HL-60/S4 treated with retinoic acid at 250 ng/mL for 4 days and 3 days (cell line): ENCODE measurements around the gene DMC1.

Experiments used
- in situ Hi-C: fragments of 300-500 bp; cut with MboI; formaldehyde crosslinking; loops from 2 replicates; pipeline ENCODE4 v1.7.0; 2022; ENCODE audit warnings: low sequenced_read_pairs

Gene DMC1

DNA sequence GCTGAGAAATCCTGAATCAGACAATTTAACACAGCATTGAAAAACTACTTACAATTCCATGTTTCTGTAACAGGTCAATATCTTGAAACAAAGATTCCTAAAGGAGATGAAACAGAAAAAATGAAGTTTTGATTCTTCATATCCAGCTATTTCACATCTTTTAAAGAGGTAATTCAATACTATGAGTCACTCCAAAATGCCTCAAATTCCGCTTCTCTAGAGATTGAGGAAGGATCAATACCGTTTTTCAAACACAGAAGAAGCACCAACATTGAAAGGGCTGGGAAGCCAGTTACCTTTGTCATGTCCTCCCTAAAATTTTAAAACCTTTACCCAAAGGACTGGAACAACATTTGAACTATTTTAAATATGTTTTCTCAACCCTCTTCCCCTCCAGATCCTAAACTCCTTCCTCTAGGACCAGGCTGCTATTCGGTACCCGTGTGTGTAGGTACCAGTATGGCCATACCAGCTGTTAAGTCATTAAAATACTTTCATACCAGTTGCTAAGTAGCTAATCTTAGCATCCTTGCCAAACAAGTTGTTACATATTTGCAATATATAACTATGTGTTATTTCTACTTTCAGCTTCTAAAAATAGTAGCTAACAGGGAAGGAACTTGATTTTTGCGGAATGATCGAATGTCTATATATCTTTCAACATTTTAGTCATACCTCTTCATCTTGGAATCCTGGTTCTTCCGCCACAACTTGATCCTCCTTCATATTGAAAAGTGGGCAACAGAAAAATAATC lies 2.3 kb downstream of the DMC1 start:
- in situ Hi-C loops: no loop called here

DNA sequence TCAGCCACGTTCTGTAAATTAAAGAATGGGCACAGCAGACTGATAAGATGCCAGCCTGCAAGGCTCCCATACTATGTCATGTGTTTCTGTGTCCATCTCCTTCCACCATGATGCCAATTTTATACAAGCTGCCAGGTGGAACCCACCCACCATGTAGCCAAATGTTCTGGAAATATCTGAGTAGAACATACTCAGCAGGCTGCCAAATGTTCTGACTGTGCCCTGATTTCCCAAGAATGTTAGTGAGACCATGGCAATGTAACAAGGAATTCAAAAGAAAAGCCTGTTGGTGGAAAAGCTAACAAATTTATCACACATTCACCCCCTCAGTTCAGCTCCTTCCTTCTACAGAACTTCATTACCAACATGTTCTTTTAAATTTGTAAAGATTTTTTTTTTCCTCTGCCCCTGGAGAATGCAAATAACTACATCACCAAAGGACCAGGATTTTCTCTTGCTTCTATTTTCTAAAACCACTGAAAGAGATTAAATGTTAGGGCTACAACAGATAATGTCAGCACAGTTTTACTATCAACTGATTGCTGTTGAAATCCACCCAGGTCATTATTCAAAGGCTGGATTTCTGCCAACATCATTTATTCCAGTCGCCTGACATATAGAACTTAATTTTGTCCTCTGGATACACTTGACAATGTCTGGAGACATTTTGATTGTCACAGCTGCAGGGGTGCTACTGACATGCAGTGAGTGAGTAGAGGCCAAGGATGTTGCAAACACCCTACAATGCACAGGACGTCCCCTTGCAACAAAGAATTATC lies 3.1 kb downstream of the DMC1 start:
- in situ Hi-C loops: no loop called here

DNA sequence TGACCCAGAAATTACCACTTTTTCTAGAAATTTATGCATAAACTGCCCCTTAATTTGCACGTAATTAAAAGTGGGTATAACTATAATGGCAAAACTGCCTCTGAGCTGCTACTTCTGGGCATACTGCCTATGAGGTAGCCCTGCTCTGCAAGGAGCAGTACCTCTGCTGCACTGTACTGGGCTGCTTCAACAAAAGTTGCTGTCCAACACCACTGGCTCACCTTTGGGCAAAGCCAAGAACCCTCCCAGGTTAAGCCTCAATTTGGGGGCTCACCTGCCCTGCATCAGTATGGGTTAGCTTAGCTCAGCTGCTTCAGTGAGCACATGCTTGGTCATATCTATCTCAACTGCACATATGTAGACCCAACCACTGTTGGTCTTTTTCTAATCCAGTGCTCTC lies 4.5 kb downstream of the DMC1 start:
- in situ Hi-C loops: no loop called here

DNA sequence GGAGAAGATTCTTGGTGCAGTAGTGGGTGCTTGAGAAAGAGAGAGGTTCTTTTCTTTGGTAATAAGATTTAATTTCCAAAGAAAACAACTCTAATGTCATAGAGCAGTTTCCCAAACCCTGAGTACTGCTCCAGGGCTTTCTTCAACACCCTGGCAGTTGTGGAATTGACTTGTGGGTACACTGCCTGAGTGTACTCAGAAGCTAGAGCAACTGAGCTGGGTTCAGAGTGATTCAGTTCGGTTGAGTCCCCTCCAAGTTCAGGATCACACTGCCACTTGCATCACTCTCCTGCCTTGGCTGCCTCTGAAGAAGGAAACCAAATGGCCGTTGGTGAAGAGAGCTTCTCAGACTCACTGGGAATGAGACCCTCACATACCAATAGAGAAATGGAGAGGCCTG lies 5.3 kb downstream of the DMC1 start:
- in situ Hi-C loops: no loop called here

DNA sequence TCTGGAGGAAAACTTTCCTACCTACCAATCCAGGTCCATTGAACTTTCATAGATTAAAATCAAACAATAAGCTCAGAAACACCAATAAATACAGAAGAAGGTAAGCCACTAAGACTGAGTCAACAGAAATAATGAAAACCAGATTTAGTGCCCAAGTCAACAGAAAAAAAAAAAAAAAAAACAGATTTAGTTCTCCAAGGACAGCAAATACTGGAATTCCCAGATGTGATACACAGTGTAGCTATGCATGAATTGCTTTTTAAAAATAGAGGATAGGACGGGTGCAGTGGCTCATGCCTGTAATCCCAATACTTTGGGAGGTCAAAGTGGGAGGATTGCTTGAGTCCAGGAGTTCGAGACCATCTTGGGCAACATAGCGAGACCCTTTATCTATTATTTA lies 15.7 kb downstream of the DMC1 start:
- in situ Hi-C loops: no loop called here

DNA sequence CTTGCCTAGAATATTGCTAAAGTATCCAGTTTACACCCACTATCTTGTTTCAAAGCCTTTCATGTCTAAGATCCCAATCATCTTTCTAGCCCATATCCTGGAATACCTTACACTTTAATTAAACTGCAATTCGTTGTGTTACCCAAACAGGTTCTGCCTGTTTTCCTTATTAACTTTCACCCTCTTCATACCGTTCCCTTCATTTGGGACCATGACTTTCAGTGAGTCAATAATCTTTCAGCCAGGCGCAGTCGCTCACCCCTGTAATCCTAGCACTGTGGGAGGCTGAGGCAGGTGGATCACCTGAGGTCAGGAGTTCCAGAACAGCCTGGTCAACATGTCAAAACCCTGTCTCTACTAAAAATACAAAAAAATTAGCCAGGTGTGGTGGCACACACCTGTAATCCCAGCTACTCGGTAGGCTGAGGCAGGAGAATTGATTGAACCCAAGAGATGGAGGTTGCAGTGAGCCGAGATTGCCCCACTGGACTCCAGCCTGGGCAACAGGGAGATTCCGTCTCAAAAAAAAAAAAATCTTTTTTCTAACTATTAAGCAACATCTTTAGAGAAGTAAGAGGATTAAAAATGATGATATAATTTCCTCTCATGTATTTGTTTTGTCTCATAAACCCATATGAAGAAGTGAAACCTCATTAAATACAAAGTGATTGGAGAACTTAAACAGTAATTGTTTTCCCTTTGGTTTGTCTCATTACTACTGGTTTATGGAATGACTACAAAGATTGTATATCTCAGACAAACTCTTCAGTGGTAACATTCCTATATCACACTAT lies 20.7 kb downstream of the DMC1 start:
- in situ Hi-C loops: no loop called here

DNA sequence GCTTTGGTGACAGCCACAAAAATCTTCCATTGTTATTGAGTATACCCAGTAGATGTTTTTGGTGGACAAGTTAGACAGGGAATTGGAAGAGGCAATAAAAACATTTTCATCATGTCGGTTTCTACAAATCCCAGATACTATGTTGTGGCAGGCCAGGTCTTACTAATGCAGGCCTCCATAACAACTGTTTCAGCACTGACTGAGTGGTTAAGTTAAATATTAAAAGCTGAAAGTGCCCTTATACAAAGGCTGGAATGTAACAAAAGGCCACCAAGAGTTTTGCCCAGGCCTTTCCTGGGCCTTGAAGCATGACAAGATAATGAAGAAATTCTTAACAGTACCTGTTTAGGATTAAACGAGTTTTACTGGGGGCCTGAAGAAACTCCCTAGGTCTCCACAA lies 29.3 kb downstream of the DMC1 start:
- in situ Hi-C loops: no loop called here

DNA sequence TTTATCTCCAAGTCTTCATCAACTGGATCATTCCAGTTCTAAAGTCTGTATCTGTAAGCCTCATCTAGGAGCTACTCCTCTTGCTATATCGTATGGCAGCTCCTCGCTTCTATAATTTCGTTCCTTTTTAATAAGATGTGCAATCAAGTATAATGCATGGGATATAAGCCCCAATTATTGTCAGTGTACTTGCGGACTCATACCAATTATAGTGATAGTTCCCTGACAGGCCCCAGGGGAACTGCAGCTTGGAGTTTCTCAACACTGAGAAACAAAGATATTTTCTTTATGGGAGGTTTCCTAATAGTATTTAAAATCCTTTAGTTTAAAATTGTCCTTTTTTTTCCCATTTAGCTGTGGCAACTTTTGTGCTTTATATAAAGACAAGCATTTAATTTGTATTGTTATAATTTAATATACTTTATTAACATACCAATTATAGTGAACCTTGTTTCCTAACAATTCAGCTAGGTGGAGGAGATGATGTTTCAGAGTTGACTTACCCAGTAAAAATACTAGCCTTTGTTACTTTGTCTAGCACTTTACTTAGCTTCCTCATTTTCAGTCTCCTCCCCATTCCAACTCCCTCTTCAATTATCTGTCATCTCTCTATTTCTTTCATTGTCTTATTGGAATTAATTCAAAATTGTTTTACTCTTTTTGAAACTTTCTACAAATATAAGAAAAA lies 38.6 kb downstream of the DMC1 start:
- in situ Hi-C loops: no loop called here

DNA sequence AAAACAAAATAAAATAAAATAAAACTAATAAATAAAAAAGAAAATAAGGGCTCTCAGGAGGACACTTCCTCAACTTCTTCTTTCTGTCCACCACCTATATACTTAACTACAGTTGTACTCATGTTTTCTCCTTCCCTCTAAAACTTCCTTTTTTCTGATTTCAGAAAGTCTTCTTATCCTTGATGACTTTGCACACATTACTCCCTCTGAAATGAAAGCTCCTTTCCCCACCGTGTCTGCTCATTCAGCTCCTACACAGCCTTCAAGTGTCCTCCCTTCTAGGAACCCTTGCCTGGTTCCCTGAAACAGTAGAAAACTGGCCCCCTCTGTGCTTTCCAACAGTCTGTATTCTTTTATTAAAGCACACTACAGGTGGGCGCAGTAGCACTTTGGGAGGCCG lies 45.6 kb downstream of the DMC1 start:
- in situ Hi-C loops: no loop called here

DNA sequence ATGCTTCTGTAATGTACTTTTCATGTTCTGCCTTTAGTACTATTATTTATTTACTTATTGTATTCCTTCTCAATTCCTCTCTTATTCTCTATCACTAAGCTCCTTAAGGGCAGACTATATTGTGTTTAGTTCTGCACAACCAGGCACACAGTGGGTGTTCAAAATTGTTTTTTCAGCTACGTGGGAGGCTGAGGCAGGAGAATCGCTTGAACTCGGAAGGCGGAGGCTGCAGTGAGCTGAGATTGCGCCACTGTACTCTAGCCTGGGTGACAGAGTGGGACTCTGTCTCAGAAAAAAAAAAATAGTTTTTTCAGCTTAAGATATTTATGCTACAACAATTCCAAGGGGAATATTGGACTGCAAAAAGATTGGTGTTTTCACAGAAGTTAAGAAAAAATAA lies 46.5 kb downstream of the DMC1 start:
- in situ Hi-C loops: no loop called here

DNA sequence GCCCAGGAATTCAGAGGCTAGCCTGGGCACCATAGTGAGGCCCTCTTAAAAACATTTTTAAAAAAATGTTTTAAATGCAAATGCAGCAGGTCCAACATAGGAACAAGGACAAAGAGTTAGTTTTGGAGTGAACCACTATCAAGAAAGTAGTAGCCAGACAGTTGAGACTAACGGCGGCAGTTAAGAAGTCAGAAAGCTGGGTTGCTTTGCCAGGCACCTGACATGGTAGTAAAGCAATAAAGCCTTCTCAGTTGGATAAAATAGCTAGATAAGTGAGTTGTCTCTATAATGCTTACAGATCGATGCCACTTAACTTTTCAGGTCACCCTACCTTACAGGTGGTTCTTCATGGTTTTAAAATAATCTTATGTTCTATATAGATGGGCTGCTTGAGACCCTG lies 47.0 kb downstream of the DMC1 start:
- in situ Hi-C loops: no loop called here

DNA sequence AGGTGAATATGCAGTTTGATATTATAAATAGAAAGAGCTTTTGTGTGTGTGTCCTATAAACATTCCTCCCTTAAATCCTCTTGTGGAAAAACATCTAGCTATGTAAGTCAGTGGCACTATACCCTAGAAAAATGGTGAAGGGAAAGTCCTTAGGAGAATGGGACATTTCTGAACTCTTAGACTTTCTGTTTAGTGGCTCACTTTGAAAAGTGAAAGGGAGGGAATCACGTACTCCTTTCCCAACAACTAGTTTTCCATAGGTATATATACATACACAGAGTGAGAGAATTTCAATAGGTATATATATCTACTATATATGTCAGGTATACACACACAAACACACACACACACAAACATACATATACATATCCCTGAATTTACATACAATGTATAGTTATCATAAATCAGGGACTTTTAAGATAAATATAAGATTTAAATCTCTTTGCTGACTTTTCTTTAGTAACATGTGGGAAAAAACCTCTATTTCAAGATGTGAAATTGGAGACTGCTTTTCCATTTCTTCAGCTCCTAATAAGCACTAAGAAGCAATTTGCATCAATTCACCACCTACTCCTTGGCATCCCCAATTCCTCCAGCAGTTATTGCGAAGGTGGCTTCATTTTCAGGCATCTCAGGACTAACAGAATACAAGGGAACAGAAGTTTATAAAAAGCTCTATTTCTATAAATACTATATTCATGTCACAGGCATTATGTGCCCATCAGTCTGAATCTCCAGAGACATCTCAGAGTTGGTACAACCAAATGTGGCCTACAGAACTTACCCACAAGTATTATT lies 50.3 kb downstream of the DMC1 start:
- in situ Hi-C loops: no loop called here

DNA sequence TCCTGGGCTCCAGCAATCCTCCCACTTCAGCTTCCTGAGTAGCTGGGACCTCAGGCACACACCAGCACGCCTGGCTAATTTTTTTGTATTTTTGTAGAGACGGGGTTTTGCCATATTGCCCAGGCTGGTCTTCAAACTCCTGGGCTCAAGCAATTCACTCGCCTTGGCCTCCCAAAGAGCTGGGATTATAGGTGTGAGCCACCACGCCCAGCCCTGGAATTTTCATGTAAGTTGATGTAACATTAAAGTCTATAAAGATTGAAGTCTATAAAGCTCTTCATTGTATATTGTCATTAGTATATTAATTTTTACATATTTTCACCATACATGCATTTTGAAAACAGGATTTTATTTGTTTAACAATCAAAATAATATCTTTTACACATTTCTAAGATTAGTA lies 51.4 kb downstream of the DMC1 start:
- in situ Hi-C loops: no loop called here

DNA sequence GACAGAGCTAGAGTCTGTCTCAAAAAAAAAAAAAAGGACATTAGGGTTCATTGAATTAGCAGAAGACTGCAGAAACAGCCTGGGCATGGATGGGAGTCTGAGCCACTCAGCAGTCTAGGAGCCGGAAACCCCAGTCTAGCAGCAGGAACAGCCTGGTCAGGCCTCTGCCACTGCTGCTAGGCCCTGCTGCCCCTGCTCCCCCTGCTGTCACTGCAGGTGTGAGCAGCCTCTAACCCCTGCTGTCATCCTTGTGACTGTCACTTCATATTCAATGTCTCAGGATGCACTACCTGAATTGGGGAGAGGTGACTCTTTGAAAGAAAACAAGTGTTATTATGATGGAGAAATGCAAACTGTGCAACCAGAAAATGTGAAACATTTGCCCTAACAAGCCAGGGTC lies 56.9 kb downstream of the DMC1 start:
- in situ Hi-C loops: no loop called here

DNA sequence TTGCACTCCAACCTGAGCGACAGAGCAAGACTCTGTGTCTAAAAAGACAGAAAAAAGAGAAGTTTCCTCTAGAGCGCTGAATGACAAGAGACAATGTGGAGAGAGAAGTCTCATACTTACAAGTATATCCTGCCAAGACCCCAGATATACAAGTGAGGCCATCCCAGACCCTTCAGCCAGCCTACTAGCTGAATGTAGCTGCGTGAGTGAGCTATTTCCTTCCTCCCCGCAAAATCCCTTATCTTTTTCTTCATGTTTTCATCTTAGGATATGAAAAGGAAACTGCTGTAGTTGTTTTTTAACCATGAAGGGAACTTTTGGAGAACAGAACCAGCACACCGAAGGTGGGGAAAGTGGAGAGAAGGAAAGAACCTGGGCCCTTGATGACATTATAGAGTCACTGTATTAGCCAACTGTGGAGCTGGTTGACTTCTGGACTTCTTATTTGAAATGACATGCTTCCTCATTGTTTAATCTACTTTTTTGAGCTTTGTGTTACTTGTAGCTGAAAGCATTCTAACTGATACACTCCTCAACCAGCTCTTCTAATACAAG lies 59.5 kb downstream of the DMC1 start:
- in situ Hi-C loops: no loop called here

DNA sequence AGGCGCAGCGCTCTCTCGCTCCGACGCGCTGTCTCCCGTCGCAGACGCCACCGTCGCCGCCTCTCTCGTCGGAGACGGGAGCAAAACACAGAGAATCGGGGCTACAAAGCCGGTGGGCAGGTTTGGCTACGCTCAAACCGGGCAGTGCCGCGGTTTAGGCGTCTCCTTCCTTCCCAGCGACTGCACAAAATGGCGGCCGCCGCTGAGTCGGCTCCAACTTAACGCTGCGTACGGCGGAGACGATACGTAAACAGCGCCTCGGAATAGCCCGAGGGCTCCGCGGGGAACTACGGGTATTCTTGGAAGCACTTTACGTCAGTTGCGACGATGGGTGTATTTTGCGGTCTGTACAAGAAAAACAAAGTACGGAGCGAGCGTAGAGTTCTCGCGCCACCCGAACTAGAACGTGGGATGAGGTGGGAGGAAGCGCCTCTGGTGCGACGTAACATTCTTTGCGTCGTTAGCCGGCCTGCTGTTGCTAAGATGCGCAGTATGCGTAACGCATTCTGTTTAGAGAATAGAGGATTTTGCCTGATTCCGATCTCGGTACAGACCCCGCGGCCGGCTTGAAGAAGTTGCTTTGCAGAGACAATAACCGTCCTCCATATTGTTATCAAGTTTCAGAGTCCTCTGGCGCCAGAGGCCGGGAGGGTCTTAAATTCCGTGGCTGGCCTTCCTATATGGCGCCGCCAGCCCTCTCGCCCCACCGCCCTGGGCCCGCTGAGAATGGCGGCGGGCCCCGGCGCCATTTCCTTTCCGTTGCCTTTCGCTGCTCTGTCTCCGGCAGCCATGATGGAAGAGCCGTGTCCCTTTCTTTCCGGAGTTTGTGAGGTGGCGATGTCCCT lies 63.6 kb downstream of the DMC1 start, which contains the start of gene DDX17:
DDX17 (minus strand) TSS at position 194 of the 845 bp plus-strand sequence.
- in situ Hi-C loops: no loop called here

DNA sequence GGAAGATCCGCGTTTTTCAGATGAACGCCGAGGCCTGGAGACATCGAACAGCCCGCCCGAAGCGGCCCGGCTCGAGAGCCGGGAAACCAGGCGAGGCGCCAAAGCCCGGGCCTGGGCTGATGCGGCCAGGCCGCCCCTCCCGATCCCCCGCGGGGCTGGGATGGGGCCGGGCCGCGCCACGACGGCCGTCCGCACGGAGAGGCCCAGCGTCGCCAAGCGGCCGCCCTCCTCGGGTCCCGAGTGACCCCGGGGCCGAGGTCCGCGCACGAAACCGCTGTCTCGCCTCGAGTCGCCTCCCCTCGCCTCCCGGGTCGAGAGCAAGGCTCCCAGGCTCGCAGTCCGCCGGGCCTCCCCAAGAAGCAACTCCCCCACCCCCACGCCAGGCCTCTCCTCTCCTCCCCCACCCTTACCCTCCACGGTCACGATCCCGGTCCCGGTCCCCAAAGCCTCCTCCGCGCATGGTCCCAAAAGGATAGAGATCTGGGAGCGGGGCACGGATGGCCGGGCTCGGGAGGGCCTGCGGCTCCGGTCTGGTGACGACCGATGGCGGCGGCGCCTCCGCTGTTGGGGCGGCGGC lies 64.4 kb downstream of the DMC1 start:
- in situ Hi-C loops: no loop called here

DNA sequence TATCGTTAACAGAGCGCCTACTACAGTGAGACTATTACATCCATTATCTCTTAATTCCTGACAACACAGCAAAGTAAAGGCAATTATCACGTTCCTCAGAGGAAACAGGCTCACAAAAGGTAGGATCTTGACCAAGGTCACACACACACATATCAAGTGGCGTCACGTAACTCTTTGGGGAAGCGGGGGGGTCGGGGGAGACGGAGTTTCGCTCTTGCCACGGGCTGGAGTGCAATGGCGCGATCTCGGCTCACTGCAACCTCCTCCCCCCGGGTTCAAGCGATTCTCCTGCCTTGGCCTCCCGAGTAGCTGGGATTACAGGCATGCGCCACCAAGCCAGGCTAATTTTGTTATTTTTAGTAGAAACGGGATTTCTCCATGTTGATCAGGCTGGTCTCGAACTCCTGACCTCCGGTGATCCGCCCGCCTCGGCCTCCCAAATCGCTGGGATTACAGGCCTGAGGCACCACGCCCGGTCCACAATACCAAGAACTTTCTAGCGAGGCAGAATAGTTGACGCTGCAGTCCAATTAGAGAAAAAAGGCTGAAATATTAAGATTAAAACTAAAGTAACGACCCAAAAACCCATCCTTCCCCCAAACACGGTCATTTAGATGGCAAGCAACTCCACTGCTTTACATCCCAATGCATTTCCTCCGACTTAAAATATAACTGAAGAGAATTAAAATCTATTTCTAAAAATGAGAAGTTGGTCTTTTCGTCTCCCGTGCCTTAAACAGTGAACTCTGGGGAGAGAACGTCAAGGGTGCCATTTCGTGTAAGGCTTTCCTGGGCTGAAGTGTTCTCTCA lies 65.0 kb downstream of the DMC1 start:
- in situ Hi-C loops: no loop called here
